CD14-positive monocyte (primary cell): ENCODE data around the gene TSPAN12. TPM values are rescaled to one million over a fixed set of nuclear protein-coding genes. Genes with fewer than 3 reads are reported as not detected.
"Not testable (repeated sequence)": the region's sequence is repeated elsewhere in the genome, so short reads cannot be mapped to it uniquely, and the experiment has no call there.

ENCODE experiments used
- DNase-seq, 3 donors: peaks; one replicate each; pipeline ENCODE4 v3.0.0-alpha.2; 2011 to 2022
- H2AFZ ChIP-seq: 2 replicates; pipeline ENCODE4 v1.6.0; 2012; ENCODE audit warnings: mild to moderate bottlenecking, low read depth, low read length, inconsistent platforms; ENCODE audit not compliant: insufficient read depth, poor library complexity, severe bottlenecking
- H3K27ac ChIP-seq, 2 donors: 1 replicate in 1 of 2; 2 replicates in 1 of 2; pipeline ENCODE4 v1.5.1; 2012 to 2013; ENCODE audit warnings: low read length in 2 of 2, control low read depth in 1 of 2, inconsistent platforms in 1 of 2, low read depth in 1 of 2, mild to moderate bottlenecking in 1 of 2
- H3K27me3 ChIP-seq, 2 donors: one replicate each; pipeline versions ENCODE4 v1.6.0 to v1.6.1; 2011 to 2013; ENCODE audit warnings: low read length in 2 of 2; ENCODE audit not compliant: control insufficient read depth in 2 of 2, insufficient read depth in 2 of 2
- H3K36me3 ChIP-seq, 2 donors: replicated peaks in 1 of 2; 1 replicate in 1 of 2; 2 replicates in 1 of 2; pipeline versions ENCODE4 v1.5.1 to v1.6.1; 2012 to 2013; ENCODE audit warnings: low read length in 2 of 2, control low read depth in 1 of 2, inconsistent platforms in 1 of 2, mild to moderate bottlenecking in 1 of 2; ENCODE audit not compliant: insufficient read depth in 2 of 2, control insufficient read depth in 1 of 2
- H3K4me1 ChIP-seq, 2 donors: 1 replicate in 1 of 2; 2 replicates in 1 of 2; pipeline versions ENCODE4 v1.5.1 to v1.6.1; 2012 to 2013; ENCODE audit warnings: low read length in 2 of 2, control low read depth in 1 of 2, inconsistent platforms in 1 of 2, mild to moderate bottlenecking in 1 of 2, moderate library complexity in 1 of 2; ENCODE audit not compliant: insufficient read depth in 2 of 2, control insufficient read depth in 1 of 2
- H3K4me2 ChIP-seq: replicated peaks from 2 replicates; pipeline ENCODE3; 2012; ENCODE audit warnings: low read length, moderate library complexity, mild to moderate bottlenecking; ENCODE audit not compliant: poor library complexity, severe bottlenecking; ENCODE audit errors: extremely low read depth
- H3K4me3 ChIP-seq, 3 experiments: fragments of 200-600 bp in 1 of 3; sonication (generic) in 1 of 3; replicated peaks in 1 of 3; 1 replicate in 2 of 3; 2 replicates in 1 of 3; pipeline ENCODE4 v1.5.1; 2011 to 2013; ENCODE audit warnings: low read length in 3 of 3, mild to moderate bottlenecking in 3 of 3, control low read depth in 2 of 3, low read depth in 2 of 3, inconsistent platforms in 1 of 3, moderate library complexity in 1 of 3
- H3K79me2 ChIP-seq: 2 replicates; pipeline ENCODE4 v1.6.0; 2012; ENCODE audit warnings: mild to moderate bottlenecking, control low read depth, inconsistent platforms, low read length, moderate library complexity; ENCODE audit not compliant: insufficient read depth
- H3K9ac ChIP-seq: 2 replicates; pipeline ENCODE4 v1.6.0; 2017; ENCODE audit warnings: low read length, mild to moderate bottlenecking; ENCODE audit not compliant: insufficient read depth, poor library complexity, severe bottlenecking
- H3K9me3 ChIP-seq, 2 donors: replicated peaks in 1 of 2; 1 replicate in 1 of 2; 2 replicates in 1 of 2; pipeline versions ENCODE4 v1.5.1 to v1.6.1; 2012 to 2013; ENCODE audit warnings: low read length in 2 of 2, control low read depth in 1 of 2; ENCODE audit not compliant: control insufficient read depth in 1 of 2, insufficient read depth in 1 of 2
- H4K20me1 ChIP-seq: 2 replicates; pipeline ENCODE4 v1.6.0; 2012; ENCODE audit warnings: mild to moderate bottlenecking, low read length, control low read depth, moderate library complexity; ENCODE audit not compliant: insufficient read depth
- H3K27ac Mint-ChIP-seq, 7 donors: one replicate each; pipeline ENCODE4 v1.8.0; 2020; ENCODE audit warnings: mild to moderate bottlenecking in 7 of 7, mixed read lengths in 7 of 7, moderate library complexity in 6 of 7, inconsistent platforms in 2 of 7
- H3K27me3 Mint-ChIP-seq, 3 donors: one replicate each; pipeline ENCODE4 v1.8.0; 2021 to 2022; ENCODE audit warnings: low read depth in 3 of 3, mild to moderate bottlenecking in 3 of 3, mixed read lengths in 3 of 3, moderate library complexity in 3 of 3, inconsistent platforms in 1 of 3
- H3K36me3 Mint-ChIP-seq, 2 donors: one replicate each; pipeline ENCODE4 v1.8.0; 2020; ENCODE audit warnings: mixed read lengths in 2 of 2, inconsistent platforms in 1 of 2, mild to moderate bottlenecking in 1 of 2
- H3K4me1 Mint-ChIP-seq: one replicate; pipeline ENCODE4 v1.8.0; 2020; ENCODE audit warnings: mild to moderate bottlenecking, mixed read lengths
- H3K4me3 Mint-ChIP-seq, 2 donors: one replicate each; pipeline ENCODE4 v1.8.0; 2020; ENCODE audit warnings: mild to moderate bottlenecking in 2 of 2, mixed read lengths in 2 of 2, moderate library complexity in 1 of 2
- H3K9me3 Mint-ChIP-seq, 7 donors: one replicate each; pipeline ENCODE4 v1.8.0; 2020 to 2022; ENCODE audit warnings: mixed read lengths in 7 of 7, mild to moderate bottlenecking in 6 of 7, moderate library complexity in 6 of 7, inconsistent platforms in 2 of 7
- CTCF ChIP-seq: fragments of 200-600 bp; IDR thresholded peaks from one replicate; pipeline ENCODE4 v1.8.0; 2022; ENCODE audit warnings: antibody characterized with exemption, mild to moderate bottlenecking
- WGBS: methylation state at CpG from one replicate; pipeline ENCODE4 v1.1.5; 2013; ENCODE audit warnings: missing lambda C conversion rate; ENCODE audit not compliant: insufficient coverage; 5-methylcytosine and 5-hydroxymethylcytosine counted together
- intact Hi-C, 2 donors: fragments of 100-400 bp; cut with micrococcal nuclease; formaldehyde crosslinking; loops; one replicate each; pipeline versions ENCODE4 v1.15.0 to v1.15.1; 2023
- polyA minus RNA-seq: library from RNA; depleted of rRNA, polyadenylated mRNA; stranded (reverse); fragments of >200 nt; gene quantifications from 2 replicates; pipeline ENCODE4 v1.2.3, GENCODE V29; 2012
- polyA plus RNA-seq, 3 donors: library from polyadenylated mRNA; depleted of rRNA in 1 of 3; unstranded in 2 of 3; stranded (reverse) in 1 of 3; fragments of 300-500 nt in 2 of 3; fragments of >200 nt in 1 of 3; fragmentation: Illumina TruSeq in 2 of 3; gene quantifications; 1 replicate in 2 of 3; 2 replicates in 1 of 3; pipeline ENCODE4 v1.2.3, GENCODE V29; 2012 to 2021
- total RNA-seq, 12 experiments: library from RNA in 1 of 12; stranded (reverse) in 1 of 12; fragments of 120-200 nt in 1 of 12; gene quantifications; one replicate each; pipeline ENCODE4 v1.2.4 and lab custom pipeline; 2013 to 2026; ENCODE audit warnings: mixed read lengths in 6 of 12, inconsistent platforms in 1 of 12

Gene TSPAN12
- 0.56 TPM for total RNA-seq (2013)
- polyA plus RNA-seq, result not detected
- not detected in 2 replicates for polyA minus RNA-seq
- 0 to 2.7 (median 0.07) reads per million in 11 experiments for total RNA-seq (lab: John Stamatoyannopoulos, UW)

DNA sequence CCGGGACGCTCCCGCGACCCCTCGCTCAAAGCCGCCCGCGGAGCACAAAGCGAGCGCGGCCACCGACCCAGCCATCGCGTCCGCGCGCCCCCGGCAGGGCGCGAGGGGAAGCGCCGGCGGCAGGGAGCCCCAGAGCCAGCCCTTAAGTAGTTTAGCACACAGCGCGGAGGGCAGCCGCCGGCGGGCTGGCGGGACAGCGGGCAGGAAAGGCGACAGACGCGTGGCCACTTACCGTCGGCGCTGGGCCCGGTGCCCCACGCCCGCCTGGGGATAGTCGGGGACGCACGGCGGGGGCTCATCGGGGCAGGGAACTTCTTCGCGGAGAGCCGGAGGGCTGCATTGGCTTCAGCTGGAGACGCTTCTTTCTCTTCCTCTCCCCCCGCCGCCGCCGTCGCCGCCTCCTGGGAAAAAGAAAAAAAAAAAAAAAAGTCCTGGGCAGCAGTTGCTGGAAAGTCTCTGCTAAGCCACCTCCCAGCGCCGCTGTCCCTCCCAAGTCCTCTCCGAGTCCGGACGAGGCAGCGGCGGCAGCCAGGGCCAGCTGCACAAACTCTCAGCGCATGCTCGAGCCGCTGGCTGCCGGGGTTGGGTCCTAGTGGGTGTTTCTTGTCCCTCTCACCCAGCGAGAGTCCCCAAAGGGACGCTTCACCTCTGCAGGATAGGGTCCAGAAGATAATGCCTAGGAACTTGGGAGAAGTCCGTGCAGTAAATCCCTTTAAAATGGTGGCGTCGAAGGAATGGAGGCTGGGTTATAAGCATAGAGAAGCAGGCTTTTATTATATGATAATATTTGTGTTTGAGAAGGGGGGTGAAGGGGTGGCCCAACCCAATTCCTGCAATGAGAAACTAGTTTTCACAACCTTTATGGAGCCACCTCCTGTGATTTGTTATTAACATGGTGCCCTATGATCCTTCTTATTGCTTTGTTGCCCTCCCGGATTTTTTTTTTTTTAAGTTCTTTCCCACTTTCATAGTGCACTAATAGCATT, at the start of gene TSPAN12:
TSS of gene TSPAN12 (minus strand) at position 557 of the 986 bp plus-strand sequence. CDS start 1,381 bp downstream, outside the sequence.
- Histone ChIP-seq H3K36me3 (no peaks in the 10 kb centered on the region), H3K4me1 (peaks cover 6 to 15% of the 10 kb centered on the region in 2 donors), H3K9ac (peak within 1 kb of the TSS; percentile 40), H3K4me3 (peak within 1 kb of the TSS; percentile 28 to 70 (median 36)), H3K4me2 (peak within 1 kb of the TSS; percentile 77), H2AFZ (peak within 1 kb of the TSS; percentile 69), H4K20me1 (no peaks in the 10 kb centered on the region), H3K27ac (no peak within 1 kb of the TSS), H3K27me3 (peaks cover 50 to 73% of the 10 kb centered on the region in 2 donors), H3K9me3 (peaks cover 0 to 17% of the 10 kb centered on the region in 2 donors), H3K79me2 (no peaks in the 10 kb centered on the region)
- DNase-seq, result peak in 1 of 3 donors; percentile 11
- peaks cover 4 to 11% of the 10 kb centered on the region in 2 donors for H3K36me3 Mint-ChIP-seq
- intact Hi-C loops, result no loop called here
- under 1% methylated on average over 57 of the region's 71 CpGs for WGBS
- peaks cover 15% of the 10 kb centered on the region for H3K4me1 Mint-ChIP-seq
- peak within 1 kb of the TSS; percentile 72 to 93 for H3K4me3 Mint-ChIP-seq
- peaks cover 0 to 16% (median 6%) of the 10 kb centered on the region in 7 donors for H3K9me3 Mint-ChIP-seq
- peak within 1 kb of the TSS in 2 of 7 donors; percentile 5 to 21 for H3K27ac Mint-ChIP-seq
- TF ChIP-seq CTCF, result peak; percentile 67
- peaks cover 40 to 68% (median 59%) of the 10 kb centered on the region in 3 donors for H3K27me3 Mint-ChIP-seq

DNA sequence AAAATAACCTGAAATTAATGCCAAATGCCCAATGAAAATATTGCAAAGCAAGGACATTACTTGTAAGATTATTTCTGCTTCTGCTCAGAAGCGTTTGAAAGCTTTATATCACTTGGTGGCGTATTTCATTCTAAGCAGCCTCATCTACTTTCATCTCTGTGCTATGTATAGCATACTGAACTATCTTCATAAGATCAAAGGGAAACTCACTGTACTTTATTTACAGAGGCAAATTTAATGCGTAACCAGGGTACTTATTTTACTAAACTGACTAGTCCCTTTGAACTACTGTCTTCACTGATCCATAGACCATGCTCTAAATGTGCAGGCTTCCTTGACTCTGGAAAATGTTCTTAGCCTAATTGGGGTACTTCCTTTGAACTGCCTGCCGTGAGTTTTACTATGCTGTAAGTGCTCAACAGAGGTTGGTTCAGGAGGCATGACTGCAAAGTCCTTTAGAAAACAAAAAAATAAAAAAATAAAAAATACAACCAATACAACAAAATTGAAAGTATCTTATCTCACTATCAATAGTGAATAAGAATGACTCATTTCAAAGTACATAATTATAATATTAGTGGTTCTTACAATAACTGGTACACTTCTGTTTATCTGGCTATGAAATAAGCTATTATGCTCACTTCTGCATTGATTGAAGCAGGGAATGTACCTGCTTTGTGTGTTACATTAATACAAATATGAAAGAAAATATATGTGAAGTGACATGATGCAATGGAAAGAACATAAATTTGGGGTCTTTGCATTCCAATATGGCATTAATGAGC, 41.0 kb upstream of the TSPAN12 start:
- DNase-seq, result no peak
- H3K4me2 ChIP-seq, result no peak overlapping the region
- Mint-ChIP-seq H3K4me1 (no peaks in the 10 kb centered on the region), H3K27me3 (peaks cover 0 to 5% (median 0%) of the 10 kb centered on the region in 3 donors), H3K4me3 (no peak overlapping the region), H3K27ac (no peak overlapping the region), H3K36me3 (no peaks in the 10 kb centered on the region), H3K9me3 (peaks cover 9 to 30% (median 14%) of the 10 kb centered on the region in 7 donors)
- WGBS, result no CpG with 5 or more reads among the region's 4 CpGs
- H3K4me1 ChIP-seq, result no peaks in the 10 kb centered on the region
- no peak overlapping the region for H3K27ac ChIP-seq
- H3K9ac ChIP-seq, result no peak overlapping the region
- H3K27me3 ChIP-seq, result no peaks in the 10 kb centered on the region
- H3K9me3 ChIP-seq, result peaks cover 10 to 11% of the 10 kb centered on the region in 2 donors
- H4K20me1 ChIP-seq, result no peaks in the 10 kb centered on the region
- no peaks in the 10 kb centered on the region for H3K79me2 ChIP-seq
- intact Hi-C loops, result no loop called here
- H3K4me3 ChIP-seq, result no peak overlapping the region
- no peak overlapping the region for H2AFZ ChIP-seq
- H3K36me3 ChIP-seq, result no peaks in the 10 kb centered on the region
- TF ChIP-seq CTCF, result no peak

DNA sequence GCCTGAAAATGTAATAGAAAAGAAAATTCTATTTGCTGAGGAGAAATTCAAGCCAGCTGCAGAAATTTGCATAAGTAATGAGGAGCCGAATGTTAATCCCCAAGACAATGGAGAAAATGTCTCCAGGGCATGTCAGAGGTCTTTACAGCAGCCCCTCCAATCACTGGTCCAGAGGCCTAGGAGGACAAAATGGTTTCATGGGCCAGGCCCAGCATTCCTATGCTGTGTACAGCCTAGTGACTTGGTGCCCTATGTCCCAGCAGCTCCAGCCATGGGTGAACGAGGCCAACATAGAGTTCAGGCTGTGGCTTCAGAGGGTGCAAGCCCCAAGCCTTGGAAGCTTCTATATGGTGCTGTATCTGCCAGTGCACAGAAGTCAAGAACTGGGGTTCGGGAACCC, 37.3 kb upstream of the TSPAN12 start:
- H3K9me3 ChIP-seq, result peaks cover 3 to 18% of the 10 kb centered on the region in 2 donors
- H3K9ac ChIP-seq, H3K4me1 Mint-ChIP-seq, H3K27ac Mint-ChIP-seq, H3K27ac ChIP-seq, H3K36me3 ChIP-seq, DNase-seq, H3K27me3 ChIP-seq, H3K4me1 ChIP-seq, H3K36me3 Mint-ChIP-seq, H3K27me3 Mint-ChIP-seq, H2AFZ ChIP-seq, intact Hi-C loops, H3K4me3 ChIP-seq, H3K79me2 ChIP-seq, H4K20me1 ChIP-seq, H3K4me3 Mint-ChIP-seq, H3K4me2 ChIP-seq: not testable (repeated sequence)
- WGBS, result 100% methylated on average over 3 of the region's 3 CpGs
- H3K9me3 Mint-ChIP-seq, result peaks cover 12 to 23% (median 15%) of the 10 kb centered on the region in 7 donors
